ENCODE data around the gene LILRA5. TPM values are rescaled to one million over a fixed set of nuclear protein-coding genes. Genes with fewer than 3 reads are reported as not detected.
"Not testable (repeated sequence)": the region's sequence is repeated elsewhere in the genome, so short reads cannot be mapped to it uniquely, and the experiment has no call there.

The LILRA5 gene
- total RNA-seq, 1 experiment from 2014 or later: not detected

- ATAC-seq (no peak), DNase-seq (ENCODE audit: low spot score) (no peak)
- TF ChIP-seq CREM (CRISPR knock-in tag; IDR thresholded peaks at IDR 0.05): no peak
- Mint-ChIP-seq H3K27me3 (ENCODE audit: low read depth) (peaks cover 17% of the 10 kb centered on the region), H3K4me3 (no peak overlapping the region), H3K36me3 (no peaks in the 10 kb centered on the region), H3K4me1 (no peaks in the 10 kb centered on the region), H3K9me3 (no peaks in the 10 kb centered on the region), H3K27ac (no peak overlapping the region)
- POLR2A ChIA-PET: no interaction called here
- CTCF ChIA-PET: interaction anchor here (0.5 to 1.3 kb wide), 2 partner anchors 22 to 118 kb away, joined by 3 read pairs; no protein-coding TSS in a partner anchor
These were observed 25.5 kb downstream of the LILRA5 start for GRCh38 chr19:54287456-54287855.

GRCh38 chr19:54286283-54286682 lies 26.7 kb downstream of the LILRA5 start:
- H3K4me1 Mint-ChIP-seq; H3K27ac Mint-ChIP-seq; DNase-seq (ENCODE audit: low spot score); ATAC-seq; POLR2A ChIA-PET; H3K9me3 Mint-ChIP-seq; H3K4me3 Mint-ChIP-seq; H3K36me3 Mint-ChIP-seq: not testable (repeated sequence)
- H3K27me3 Mint-ChIP-seq (ENCODE audit: low read depth): peaks cover 14% of the 10 kb centered on the region
- CTCF ChIA-PET: interaction anchor here (0.5 kb wide), 1 partner anchor 113 kb away, joined by 3 read pairs; the partner anchor contains the start of gene TMC4

- H3K36me3 Mint-ChIP-seq; POLR2A ChIA-PET; H3K27me3 Mint-ChIP-seq (ENCODE audit: low read depth); H3K4me1 Mint-ChIP-seq; CTCF ChIA-PET; H3K9me3 Mint-ChIP-seq; H3K4me3 Mint-ChIP-seq; H3K27ac Mint-ChIP-seq; ATAC-seq; DNase-seq (ENCODE audit: low spot score): not testable (repeated sequence)
These were observed 27.4 kb downstream of the LILRA5 start for GRCh38 chr19:54285427-54286056.

GRCh38 chr19:54282686-54283470 lies 30.1 kb downstream of the LILRA5 start:
- peaks cover 11% of the 10 kb centered on the region for H3K27me3 Mint-ChIP-seq (ENCODE audit: low read depth)
- ChIA-PET POLR2A (no interaction called here), CTCF (no interaction called here)
- TF ChIP-seq NFE2L1 (CRISPR knock-in tag; IDR thresholded peaks at IDR 0.05) (no peak), TCF7 (CRISPR knock-in tag; IDR thresholded peaks at IDR 0.05; ENCODE audit: low read depth) (no peak), ZMAT4 (CRISPR knock-in tag; IDR thresholded peaks at IDR 0.05) (no peak), ZNF512 (CRISPR knock-in tag; IDR thresholded peaks at IDR 0.05; ENCODE audit: borderline replicate concordance) (no peak), PREB (CRISPR knock-in tag; IDR thresholded peaks at IDR 0.05; ENCODE audit: borderline replicate concordance) (no peak), FOXJ3 (CRISPR knock-in tag; IDR thresholded peaks at IDR 0.05; ENCODE audit: borderline replicate concordance) (no peak), USF1 (CRISPR knock-in tag; IDR thresholded peaks at IDR 0.05) (no peak), EMX1 (CRISPR knock-in tag; IDR thresholded peaks at IDR 0.05) (no peak), ATF2 (CRISPR knock-in tag; IDR thresholded peaks at IDR 0.05; ENCODE audit: borderline replicate concordance, low read depth) (no peak), ATF6 (CRISPR knock-in tag; IDR thresholded peaks at IDR 0.05) (no peak), ZNF281 (CRISPR knock-in tag; IDR thresholded peaks at IDR 0.05) (no peak), ZNF232 (CRISPR knock-in tag; IDR thresholded peaks at IDR 0.05) (no peak), PRRX2 (CRISPR knock-in tag; IDR thresholded peaks at IDR 0.05) (no peak), ZBTB21 (CRISPR knock-in tag; IDR thresholded peaks at IDR 0.05; ENCODE audit: borderline replicate concordance) (no peak)
- ATAC-seq: no peak
- H3K27ac Mint-ChIP-seq: no peak overlapping the region
- DNase-seq (ENCODE audit: low spot score): no peak
- no peak overlapping the region for H3K4me3 Mint-ChIP-seq
- H3K4me1 Mint-ChIP-seq: no peaks in the 10 kb centered on the region
- no peaks in the 10 kb centered on the region for H3K36me3 Mint-ChIP-seq
- no peaks in the 10 kb centered on the region for H3K9me3 Mint-ChIP-seq

Data from WTC11 (cell line).